Gastrocnemius medialis (tissue), 4 donors: Measurements from ENCODE around the gene AGPAT3.

ENCODE experiments used
- CTCF ChIP-seq, 5 experiments: fragments of 450-650 bp in 3 of 5; fragments of 200-600 bp in 2 of 5; sonication (generic) in 2 of 5; IDR thresholded peaks in 4 of 5; conservative IDR thresholded peaks in 1 of 5; 1 replicate in 4 of 5; 2 replicates in 1 of 5; pipeline ENCODE4 v1.5.1; 2016 to 2019; ENCODE audit warnings: antibody characterized with exemption in 5 of 5, mild to moderate bottlenecking in 3 of 5, moderate library complexity in 3 of 5
- POLR2A ChIP-seq, 2 donors: fragments of 450-650 bp; IDR thresholded peaks; one replicate each; pipeline ENCODE4 v1.6.1; 2017; ENCODE audit warnings: antibody characterized with exemption in 2 of 2, mild to moderate bottlenecking in 2 of 2, moderate library complexity in 2 of 2

GRCh38 chr21:43968410-43969114, 103.5 kb downstream of the AGPAT3 start:
- TF ChIP-seq POLR2A (IDR thresholded peaks at IDR 0.05) = no peak
- TF ChIP-seq CTCF (IDR thresholded peaks at IDR 0.05 in 4 of 5, conservative IDR thresholded peaks at IDR 0.05 in 1 of 5) = no peak
